Vagina (tissue), 2 donors: Measurements from ENCODE around the gene COPZ1. TPM values are rescaled to one million over a fixed set of nuclear protein-coding genes. Genes with fewer than 3 reads are reported as not detected.
"Not testable (repeated sequence)": the region's sequence is repeated elsewhere in the genome, so short reads cannot be mapped to it uniquely, and the experiment has no call there.

Experiments
- DNase-seq, 2 donors: peaks; one replicate each; pipeline ENCODE4 v3.0.0-alpha.2; 2017; ENCODE audit errors: extremely low spot score in 2 of 2
- H3K27ac ChIP-seq: fragments of 200-600 bp; sonication (generic); one replicate; pipeline ENCODE4 v1.5.1; 2019
- H3K27me3 ChIP-seq: fragments of 200-600 bp; sonication (generic); one replicate; pipeline ENCODE4 v1.5.1; 2019
- H3K36me3 ChIP-seq, 2 donors: fragments of 200-600 bp; sonication (generic); one replicate each; pipeline ENCODE4 v1.5.1; 2017 to 2019
- H3K4me1 ChIP-seq: fragments of 200-600 bp; sonication (generic); one replicate; pipeline ENCODE4 v1.5.1; 2019
- H3K4me3 ChIP-seq, 2 donors: fragments of 200-600 bp; sonication (generic); 1 replicate in 1 of 2; 2 replicates in 1 of 2; pipeline ENCODE4 v1.5.1; 2016 to 2019
- H3K9me3 ChIP-seq: fragments of 200-600 bp; sonication (generic); one replicate; pipeline ENCODE4 v1.5.1; 2019
- POLR2A ChIP-seq, 2 donors: fragments of 450-650 bp; IDR thresholded peaks; one replicate each; pipeline ENCODE4 v1.6.1; 2017; ENCODE audit warnings: antibody characterized with exemption in 2 of 2, mild to moderate bottlenecking in 2 of 2, moderate library complexity in 2 of 2
- POLR2AphosphoS5 ChIP-seq, 2 donors: sonication (generic); formaldehyde crosslinking; IDR thresholded peaks; one replicate each; pipeline ENCODE4 v1.9.0; 2017; ENCODE audit warnings: antibody characterized with exemption in 2 of 2, mild to moderate bottlenecking in 2 of 2, low read depth in 1 of 2; ENCODE audit not compliant: insufficient read depth in 1 of 2
- intact Hi-C: fragments of 100-400 bp; cut with DNase I; formaldehyde crosslinking; loops from one replicate; pipeline ENCODE4 v1.15.1; 2023
- total RNA-seq: library from RNA; depleted of rRNA; stranded (reverse); fragments of >200 nt; gene quantifications from one replicate; pipeline ENCODE4 v1.2.3, GENCODE V29; 2016
- TF ChIP-seq, protein P1 (sequence below), 3 experiments: fragments of 450-650 bp in 2 of 3; fragments of 200-600 bp in 1 of 3; sonication (generic) in 1 of 3; IDR thresholded peaks; one replicate each; pipeline ENCODE4 v1.5.1; 2017 to 2019; ENCODE audit warnings: antibody characterized with exemption in 3 of 3, mild to moderate bottlenecking in 2 of 3, moderate library complexity in 2 of 3

Gene COPZ1
- total RNA-seq, 1 donor from 2014 or later, result 47.6 TPM

DNA sequence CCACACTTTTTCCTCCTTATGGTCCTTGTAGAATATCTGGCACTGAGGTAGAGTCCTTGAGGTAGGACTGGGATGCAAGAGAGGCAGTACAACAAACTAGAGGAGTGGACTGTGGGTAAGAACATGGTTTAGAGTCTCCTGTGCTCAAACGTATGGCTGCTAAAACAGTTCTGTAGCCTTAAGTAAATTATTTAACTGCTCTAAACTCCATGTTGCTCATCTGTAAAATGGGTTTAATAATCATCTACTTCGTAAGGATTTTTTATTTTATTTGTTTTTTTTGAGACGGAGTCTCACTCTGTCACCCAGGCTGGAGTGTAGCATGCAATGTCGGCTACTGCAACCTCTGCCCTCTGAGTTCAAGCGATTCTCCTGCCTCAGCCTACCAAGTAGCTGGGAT is 3.6 kb upstream of the COPZ1 start:
- Histone ChIP-seq H3K9me3 (no peaks in the 10 kb centered on the region), H3K27ac (no peak overlapping the region), H3K36me3 (no peaks in the 10 kb centered on the region), H3K4me3 (no peak overlapping the region), H3K4me1 (peaks cover 9% of the 10 kb centered on the region), H3K27me3 (no peaks in the 10 kb centered on the region)
- no peak for DNase-seq
- no peak for TF ChIP-seq POLR2AphosphoS5 (IDR thresholded peaks at IDR 0.05; ENCODE audit: insufficient read depth in 1 of 2, low read depth in 1 of 2)
- TF ChIP-seq, protein P1, sequence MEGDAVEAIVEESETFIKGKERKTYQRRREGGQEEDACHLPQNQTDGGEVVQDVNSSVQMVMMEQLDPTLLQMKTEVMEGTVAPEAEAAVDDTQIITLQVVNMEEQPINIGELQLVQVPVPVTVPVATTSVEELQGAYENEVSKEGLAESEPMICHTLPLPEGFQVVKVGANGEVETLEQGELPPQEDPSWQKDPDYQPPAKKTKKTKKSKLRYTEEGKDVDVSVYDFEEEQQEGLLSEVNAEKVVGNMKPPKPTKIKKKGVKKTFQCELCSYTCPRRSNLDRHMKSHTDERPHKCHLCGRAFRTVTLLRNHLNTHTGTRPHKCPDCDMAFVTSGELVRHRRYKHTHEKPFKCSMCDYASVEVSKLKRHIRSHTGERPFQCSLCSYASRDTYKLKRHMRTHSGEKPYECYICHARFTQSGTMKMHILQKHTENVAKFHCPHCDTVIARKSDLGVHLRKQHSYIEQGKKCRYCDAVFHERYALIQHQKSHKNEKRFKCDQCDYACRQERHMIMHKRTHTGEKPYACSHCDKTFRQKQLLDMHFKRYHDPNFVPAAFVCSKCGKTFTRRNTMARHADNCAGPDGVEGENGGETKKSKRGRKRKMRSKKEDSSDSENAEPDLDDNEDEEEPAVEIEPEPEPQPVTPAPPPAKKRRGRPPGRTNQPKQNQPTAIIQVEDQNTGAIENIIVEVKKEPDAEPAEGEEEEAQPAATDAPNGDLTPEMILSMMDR (IDR thresholded peaks at IDR 0.05), result no peak
- TF ChIP-seq POLR2A (IDR thresholded peaks at IDR 0.05), result no peak
- intact Hi-C loops, result no loop called here

DNA sequence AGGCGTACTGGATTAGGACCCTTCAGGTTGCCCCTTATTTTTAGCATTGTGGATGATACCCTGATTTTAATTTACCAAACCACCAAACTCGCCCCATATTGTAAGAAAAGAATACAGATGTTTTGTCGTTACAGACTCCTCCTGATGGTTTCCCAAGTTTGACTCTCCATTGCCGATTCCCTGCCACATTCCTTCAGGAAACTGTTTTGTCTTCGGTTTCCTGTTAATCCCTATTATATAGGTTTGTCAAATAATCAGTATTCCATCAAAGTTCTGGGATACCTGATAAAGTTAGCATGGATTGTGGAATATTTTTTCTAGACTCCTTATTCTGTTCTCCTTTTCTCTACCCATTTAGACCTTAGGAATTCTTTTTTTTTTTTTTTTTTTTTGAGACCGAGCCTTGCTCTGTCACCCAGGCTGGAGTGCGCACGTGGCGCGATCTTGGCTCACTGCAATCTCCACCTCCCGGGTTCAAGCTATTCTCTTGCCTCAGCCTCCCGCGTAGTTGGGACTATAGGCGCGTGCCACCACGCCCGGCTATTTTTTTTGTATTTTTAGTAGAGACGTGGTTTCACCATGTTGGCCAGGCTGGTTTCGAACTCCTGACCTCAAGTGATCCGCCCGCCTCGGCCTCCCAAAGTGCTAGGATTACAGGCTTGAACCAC is 645 bp downstream of the COPZ1 start:
- Histone ChIP-seq H3K4me1 (peaks cover 50% of the 10 kb centered on the region), H3K4me3 (peak overlapping the region; percentile 82 to 85), H3K27ac (peak overlapping the region; percentile 80)
- DNase-seq, H3K9me3 ChIP-seq, intact Hi-C loops, H3K27me3 ChIP-seq, H3K36me3 ChIP-seq: not testable (repeated sequence)

DNA sequence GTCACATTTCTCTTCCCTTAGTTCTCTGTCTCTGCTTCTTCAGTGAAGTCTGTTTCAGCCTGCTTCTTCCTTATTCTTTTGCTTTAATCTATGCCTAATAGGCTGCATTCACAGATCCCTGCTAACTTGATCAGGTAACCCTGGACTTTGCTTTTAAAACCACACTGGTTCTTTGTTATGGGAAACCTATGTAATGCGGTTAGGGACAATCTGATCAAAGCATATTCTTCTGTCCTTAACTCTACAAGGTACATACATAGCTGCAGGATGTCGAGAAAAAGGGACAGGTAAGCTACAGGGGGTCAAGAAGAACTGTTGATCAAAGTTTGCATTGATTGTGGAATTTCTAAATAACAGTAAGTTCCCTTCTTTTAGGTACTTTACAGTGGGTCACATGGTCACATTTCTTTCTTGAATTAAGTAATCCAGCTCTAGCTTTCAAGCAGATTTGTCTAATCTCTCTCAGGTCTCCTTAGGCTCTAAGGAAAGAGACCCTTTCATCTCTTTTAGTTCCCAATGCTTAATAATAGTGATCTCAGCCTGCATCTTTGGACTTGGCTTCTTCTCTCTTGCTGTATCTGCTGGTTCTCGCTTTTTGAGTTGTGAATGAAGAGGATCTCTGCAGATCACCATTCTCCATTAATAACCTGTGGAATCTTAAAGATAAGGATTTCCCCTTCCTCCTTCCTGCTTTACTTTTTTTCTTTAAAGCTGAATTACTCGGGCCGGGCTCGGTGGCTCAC is 3.8 kb downstream of the COPZ1 start:
- H3K27me3 ChIP-seq, result no peaks in the 10 kb centered on the region
- TF ChIP-seq POLR2AphosphoS5 (IDR thresholded peaks at IDR 0.05; ENCODE audit: insufficient read depth in 1 of 2, low read depth in 1 of 2) (no peak), POLR2A (IDR thresholded peaks at IDR 0.05) (no peak)
- TF ChIP-seq, protein P1 (IDR thresholded peaks at IDR 0.05), result no peak
- DNase-seq, result no peak
- peaks cover 67% of the 10 kb centered on the region for H3K4me1 ChIP-seq
- no peak overlapping the region for H3K27ac ChIP-seq
- intact Hi-C loops, result no loop called here
- H3K4me3 ChIP-seq, result no peak overlapping the region
- no peaks in the 10 kb centered on the region for H3K36me3 ChIP-seq
- H3K9me3 ChIP-seq, result no peaks in the 10 kb centered on the region

DNA sequence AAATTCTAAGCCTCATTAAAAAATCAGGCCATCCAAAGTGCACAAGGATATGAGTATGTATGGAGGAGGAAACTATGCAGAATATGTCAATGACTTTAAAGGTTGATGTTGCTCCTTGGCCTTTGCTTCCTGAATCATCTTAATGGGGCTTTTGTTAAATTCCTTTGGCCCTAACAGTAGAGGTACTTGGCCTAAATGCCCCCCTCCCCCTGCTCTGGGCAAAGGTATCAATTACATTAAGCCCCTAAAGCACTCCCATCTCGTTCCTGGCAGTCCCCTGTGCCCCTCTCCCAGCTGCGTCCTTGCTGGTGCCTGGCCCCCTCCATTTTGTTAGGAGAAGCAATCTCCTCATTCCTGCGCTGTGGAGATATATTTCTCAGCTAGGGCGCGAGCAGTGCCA is 4.8 kb downstream of the COPZ1 start:
- H3K4me1 ChIP-seq, result peaks cover 67% of the 10 kb centered on the region
- no peak for DNase-seq
- TF ChIP-seq, protein P1 (IDR thresholded peaks at IDR 0.05), result no peak
- no peak for TF ChIP-seq POLR2AphosphoS5 (IDR thresholded peaks at IDR 0.05; ENCODE audit: insufficient read depth in 1 of 2, low read depth in 1 of 2)
- no peak for TF ChIP-seq POLR2A (IDR thresholded peaks at IDR 0.05)
- no peak overlapping the region for H3K4me3 ChIP-seq
- no peak overlapping the region for H3K27ac ChIP-seq
- intact Hi-C loops, result no loop called here
- H3K36me3 ChIP-seq, result no peaks in the 10 kb centered on the region
- H3K27me3 ChIP-seq, result no peaks in the 10 kb centered on the region
- H3K9me3 ChIP-seq, result no peaks in the 10 kb centered on the region

DNA sequence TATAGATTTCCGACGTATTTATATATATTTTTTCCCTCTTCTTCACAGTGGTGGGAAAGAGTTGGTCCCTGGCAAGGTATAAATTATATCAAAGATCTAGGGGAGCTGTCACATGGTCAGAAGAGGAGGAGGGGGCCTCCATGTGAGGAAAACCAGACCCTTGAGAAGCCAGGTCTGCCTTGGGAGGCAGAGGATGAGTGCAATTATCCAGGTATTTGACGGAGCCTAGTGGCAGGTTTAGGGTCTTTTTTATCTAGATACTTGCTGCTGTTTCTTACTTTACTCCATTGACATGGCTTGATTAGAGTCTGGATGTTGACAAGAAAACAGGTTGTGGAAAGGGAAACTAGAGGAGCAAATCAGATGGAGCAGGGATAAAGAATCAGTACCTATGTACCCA is 5.5 kb downstream of the COPZ1 start:
- no peak overlapping the region for H3K4me3 ChIP-seq
- TF ChIP-seq, protein P1 (IDR thresholded peaks at IDR 0.05), result no peak
- TF ChIP-seq POLR2A (IDR thresholded peaks at IDR 0.05) (no peak), POLR2AphosphoS5 (IDR thresholded peaks at IDR 0.05; ENCODE audit: insufficient read depth in 1 of 2, low read depth in 1 of 2) (no peak)
- no peak for DNase-seq
- no peaks in the 10 kb centered on the region for H3K27me3 ChIP-seq
- no peaks in the 10 kb centered on the region for H3K9me3 ChIP-seq
- peaks cover 71% of the 10 kb centered on the region for H3K4me1 ChIP-seq
- no peak overlapping the region for H3K27ac ChIP-seq
- H3K36me3 ChIP-seq, result no peaks in the 10 kb centered on the region
- intact Hi-C loops, result no loop called here
